ENCODE data around the gene RPS21. TPM values are rescaled to one million over a fixed set of nuclear protein-coding genes. Genes with fewer than 3 reads are reported as not detected.
A peak's percentile ranks its signal among the peaks of the same experiment; 100 is the strongest.

RPS21 gene
- total RNA-seq, 1 donor from 2014 or later = 719 TPM

DNA sequence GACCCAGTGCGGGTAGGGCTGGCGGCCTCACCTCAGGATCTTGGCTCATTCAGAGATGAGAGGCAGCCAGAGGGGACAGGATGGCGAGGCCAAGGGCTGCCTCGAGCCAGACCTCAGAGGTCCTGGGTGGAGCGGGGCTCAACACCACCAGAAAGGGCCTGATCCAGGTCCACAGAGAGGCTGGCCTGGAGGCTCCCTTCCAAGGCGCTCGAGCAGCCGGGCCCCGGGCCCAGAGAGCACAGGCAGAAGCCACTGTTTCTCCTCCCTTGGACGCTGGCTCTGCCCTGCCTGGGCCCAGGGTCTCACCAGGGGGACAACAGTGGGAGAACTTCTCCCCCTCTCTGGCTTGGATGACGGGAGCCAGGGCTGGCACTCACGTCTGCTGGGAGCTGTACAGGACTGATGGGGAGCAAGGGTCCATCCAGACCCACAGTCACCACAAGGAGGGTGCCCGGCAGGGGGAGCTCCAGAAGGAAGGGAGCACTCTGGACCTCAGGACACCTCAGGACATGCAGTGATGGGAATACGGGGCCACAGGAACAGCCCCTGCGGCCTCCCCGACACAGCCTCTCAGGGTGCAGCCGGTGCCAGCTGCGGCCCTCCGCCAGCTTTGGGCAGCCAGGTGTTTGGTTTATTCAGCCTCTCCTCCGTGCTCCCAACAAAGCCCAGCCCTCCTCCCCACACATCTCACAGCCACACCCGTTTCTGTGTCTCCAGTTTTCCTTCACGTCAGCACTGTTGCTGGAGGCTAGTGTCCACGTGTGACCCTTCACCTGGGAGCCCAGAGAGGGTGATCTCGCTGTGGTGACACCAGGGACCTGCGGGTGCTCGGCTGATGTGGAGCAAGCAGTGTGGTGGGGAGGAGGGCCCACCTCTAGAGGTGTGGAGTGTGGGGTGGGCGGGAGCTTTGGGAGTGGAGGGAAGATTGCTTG lies 8.7 kb downstream of the RPS21 start:
- DNase-seq (ENCODE audit: low read depth in 2 of 2) = no peak

DNA sequence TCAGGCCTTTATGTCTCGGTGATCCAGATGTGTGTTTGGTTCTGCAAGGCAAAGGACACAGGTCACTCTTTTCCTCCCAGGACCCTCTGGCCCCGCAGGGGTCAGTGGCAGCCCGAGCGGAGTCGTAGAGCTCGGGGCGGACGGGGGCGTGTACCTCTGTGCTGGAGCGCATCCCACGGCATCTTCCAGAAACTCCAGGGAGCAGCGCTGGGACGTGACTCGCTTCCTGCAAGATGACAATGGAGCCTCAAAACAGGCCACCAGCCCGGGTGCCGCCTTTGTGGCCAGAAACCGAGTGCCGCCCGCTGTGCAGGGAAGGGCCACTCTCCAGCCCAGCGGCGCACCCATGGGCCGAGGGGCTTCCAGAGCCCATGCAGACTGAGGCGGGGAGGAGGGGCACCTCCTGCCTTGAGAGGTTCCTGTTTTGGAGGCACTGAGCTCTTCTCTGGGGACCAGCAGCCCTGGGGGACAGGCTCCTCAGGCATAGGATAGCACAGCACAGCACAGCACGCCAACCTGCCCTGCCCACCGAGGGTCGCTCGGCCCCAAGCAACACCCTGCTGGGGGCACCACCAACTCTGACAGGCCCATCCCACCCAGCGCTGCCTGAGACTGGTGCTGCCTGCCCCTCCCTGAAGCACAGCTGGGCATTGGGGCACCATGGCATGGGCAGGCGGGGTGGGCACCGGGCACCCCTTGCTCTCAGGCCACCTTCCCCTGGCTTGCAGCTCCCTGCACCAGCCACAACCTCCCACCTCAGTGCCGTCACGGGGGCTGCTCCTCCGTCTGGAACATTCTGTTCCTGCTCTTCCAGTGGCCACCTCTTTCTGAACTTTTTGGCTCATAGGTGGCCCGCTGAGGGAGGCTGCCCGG lies 9.7 kb downstream of the RPS21 start:
- peak in 1 of 2 donors; percentile 32 for DNase-seq (ENCODE audit: low read depth in 2 of 2)

DNA sequence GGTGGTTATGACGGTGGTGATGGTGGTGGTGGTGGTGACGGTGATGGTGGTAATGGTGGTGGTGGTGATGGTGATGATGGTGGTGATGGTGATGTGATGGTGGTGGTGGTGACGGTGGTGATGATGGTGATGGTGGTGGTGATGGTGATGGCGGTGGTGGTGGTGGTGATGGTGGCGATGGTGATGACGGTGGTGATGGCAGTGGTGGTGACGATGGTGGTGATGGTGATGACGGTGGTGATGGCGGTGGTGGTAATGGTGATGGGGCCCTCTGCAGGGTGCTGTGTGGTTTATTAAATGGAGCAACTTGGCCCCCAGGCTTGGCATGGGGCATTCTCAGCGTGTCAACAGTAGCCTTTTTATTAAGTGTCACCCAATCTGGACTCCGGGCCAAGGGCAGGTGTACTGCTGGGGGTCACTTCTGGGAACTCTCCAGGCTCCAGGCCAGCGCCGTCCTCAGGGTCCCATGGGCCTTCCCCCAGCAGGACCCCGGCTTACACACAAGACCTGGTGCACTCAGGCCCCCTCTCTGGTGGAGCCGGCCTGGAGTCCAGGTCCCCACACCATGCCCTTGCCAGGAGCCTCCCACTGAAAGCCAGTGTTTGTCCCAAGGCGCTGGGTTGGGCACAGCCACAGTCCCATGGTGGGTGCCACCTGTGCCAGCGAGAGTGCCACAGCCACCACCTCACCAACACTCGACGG lies 11.4 kb downstream of the RPS21 start:
- no peak for DNase-seq (ENCODE audit: low read depth in 2 of 2)

- no peak for DNase-seq (ENCODE audit: low read depth in 2 of 2)
Measured at GRCh38 chr20:62400021-62400420, 13.1 kb downstream of the RPS21 start.

GRCh38 chr20:62400541-62400940 lies 13.6 kb downstream of the RPS21 start:
- DNase-seq (ENCODE audit: low read depth in 2 of 2) = no peak

DNA sequence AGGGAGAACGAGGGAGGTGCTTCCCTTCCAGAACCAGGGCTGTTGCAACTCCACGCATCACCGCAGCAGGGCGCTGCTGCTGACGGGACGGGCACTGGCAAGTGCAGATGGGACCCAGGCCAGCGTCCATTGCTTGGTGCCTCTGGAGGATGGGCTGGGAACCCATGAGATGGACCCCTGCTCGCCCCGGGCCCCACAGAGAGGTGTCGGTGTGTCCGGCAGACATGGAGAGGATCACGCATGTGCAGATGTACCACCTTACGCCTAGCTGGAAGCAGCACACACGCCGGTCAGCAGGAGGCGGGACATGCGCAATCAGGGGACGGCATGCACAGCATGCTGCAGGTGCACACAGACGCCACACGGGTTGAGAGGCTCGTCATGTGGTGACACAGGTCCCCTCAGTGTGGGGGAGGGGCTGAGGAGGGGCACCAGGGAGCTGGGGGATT lies 14.5 kb downstream of the RPS21 start:
- no peak for DNase-seq (ENCODE audit: low read depth in 2 of 2)

DNA sequence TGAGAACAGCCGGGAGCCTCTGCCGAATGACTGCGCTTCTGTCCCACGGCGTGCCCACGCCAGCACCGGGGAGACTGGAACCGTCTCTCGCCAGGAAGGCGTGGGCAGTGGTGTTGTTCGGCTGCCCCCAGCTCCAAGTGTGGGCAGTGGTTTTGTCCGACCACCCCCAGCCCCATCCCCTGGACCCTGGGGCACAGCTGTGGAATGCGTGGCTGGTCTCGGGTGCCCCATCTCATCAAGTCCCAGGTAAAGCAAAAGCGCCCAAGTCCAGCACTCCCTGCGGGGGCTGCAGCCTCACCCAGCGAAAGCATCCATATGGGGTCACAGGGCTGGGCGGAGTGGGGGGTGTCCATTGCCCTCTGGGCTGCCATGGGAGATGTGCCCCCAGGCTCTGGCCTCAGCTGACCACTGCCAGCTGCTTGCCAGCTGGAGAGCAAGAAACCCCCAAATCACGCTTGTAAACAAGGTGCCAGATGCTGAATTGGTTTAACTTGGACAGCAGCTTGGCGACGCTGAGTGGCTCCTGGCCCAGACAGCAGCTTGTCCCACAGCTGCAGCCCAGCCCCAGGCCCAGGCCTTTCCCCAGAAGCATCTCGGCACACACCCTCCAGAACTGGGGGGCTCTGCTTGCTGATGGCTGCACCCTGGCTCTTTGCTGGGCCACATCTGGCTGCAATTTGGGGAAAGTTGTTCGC lies 15.7 kb downstream of the RPS21 start:
- no peak for DNase-seq (ENCODE audit: low read depth in 2 of 2)

- no peak for DNase-seq (ENCODE audit: low read depth in 2 of 2)
Measured at GRCh38 chr20:62403331-62403730, 16.4 kb downstream of the RPS21 start.

DNA sequence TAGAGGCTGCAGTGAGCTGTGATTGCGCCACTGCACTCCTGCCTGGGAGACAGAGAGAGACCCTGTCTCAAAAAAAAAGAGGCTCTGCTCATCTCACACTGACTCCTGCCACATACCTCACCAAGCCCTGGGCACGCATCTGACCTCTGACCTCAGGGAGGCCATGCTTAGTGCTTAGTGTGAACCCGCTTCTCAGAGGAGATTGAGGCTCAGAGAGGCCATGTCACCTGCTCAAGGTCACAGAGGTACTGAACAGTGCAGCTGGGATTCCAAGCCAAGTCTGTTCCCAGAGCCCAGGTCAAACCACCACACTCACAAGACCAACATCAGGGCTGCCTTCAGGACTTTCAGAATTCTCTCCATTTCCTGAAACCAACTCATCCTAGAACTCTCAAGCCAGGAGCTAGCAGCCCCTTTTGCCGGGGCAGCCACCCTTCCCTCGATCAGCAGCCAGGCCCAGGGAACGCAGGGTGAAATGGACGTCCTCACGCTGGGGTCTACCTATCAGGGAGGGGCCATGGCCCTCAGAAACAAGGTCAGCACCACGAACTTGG lies 17.3 kb downstream of the RPS21 start:
- no peak for DNase-seq (ENCODE audit: low read depth in 2 of 2)

DNA sequence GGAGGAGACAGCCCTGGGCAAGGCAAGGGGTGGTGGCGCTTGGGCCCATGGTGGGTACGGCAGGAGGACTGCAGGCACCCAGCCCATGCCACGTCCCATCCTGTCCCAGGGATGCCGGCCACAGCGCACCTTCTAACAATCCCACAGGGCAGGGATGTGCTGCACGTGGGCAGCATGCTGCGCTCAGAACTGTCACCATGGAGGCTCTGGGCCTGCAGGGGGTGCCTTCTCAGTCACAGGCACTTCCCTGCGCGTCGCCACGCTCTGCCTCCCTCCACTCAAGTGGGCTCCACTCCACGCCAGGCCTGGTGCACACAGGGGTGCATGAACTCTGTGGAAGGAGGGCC lies 17.8 kb downstream of the RPS21 start:
- no peak for DNase-seq (ENCODE audit: low read depth in 2 of 2)

- DNase-seq (ENCODE audit: low read depth in 2 of 2) = peak in 1 of 2 donors; percentile 48
Measured at GRCh38 chr20:62405108-62405980, 18.4 kb downstream of the RPS21 start.

DNA sequence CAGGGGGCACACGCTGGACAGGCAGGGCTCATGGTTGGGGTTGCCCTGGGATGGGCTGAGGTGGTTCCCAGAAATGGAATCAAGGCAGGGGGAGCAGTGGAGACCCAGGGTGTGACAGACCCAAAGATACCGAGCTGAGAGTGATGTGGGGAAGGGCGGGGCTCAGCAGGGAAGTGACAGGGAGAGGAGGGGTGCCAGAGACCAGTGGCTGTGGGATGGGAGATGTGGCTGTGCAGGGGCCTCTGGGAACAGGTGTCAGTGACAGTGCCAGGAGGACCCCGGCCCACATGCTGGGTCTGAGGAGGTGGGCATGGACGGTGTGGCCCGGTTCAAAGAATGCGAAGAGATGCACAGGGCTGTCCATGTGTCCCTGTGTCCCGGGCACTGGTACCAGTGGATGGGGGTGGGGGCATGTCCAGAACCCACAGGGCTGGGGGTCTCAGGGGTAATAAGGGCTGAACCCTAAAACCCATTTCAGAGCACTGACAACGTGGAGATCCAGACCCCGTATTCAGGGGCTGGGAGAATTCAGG lies 19.1 kb downstream of the RPS21 start:
- DNase-seq (ENCODE audit: low read depth in 2 of 2) = no peak

GRCh38 chr20:62406635-62407176 lies 19.8 kb downstream of the RPS21 start:
- no peak for DNase-seq (ENCODE audit: low read depth in 2 of 2)

DNA sequence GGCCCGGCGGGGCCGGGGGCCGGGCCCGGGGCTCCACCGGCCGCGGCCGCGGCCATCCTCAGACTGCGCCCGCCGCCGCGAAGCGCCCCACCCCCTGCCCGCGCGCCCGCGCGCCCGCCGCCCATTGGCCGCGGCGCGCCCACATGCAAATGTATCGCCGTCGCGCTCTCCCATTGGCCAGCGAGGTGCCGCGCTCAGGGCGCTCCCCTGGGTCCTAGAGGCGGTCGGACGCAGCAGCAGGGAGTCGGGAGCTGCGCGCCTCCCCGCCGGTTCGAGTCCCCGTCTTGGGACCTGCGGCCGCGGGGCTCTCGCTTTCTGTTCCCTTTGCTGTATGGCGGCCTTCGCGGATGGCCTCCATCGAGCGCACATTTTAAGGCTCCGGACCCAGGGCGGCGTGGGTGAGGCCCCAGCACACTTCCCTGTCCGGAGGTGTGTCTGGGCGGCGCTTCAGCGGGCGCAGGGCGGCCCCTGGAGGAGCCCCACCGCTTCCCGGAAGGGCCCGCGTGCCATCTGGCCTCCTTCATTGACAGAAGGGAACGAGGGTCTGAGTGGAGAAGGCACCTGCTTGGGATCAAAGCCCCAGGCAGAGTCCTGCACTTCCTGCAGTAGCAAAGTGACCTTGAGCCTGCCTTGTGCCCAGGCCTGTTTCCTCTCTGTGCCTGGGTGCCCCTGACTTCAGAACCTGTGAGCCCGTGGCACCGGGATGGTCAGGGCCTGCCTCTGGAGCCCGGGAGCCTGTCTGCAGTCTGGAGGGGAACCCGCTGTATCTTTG lies 20.5 kb downstream of the RPS21 start, which contains the start of gene CABLES2:
Gene CABLES2, minus strand, starts transcription at position 65 of the 772 bp plus-strand sequence. Its CDS starts 9 bp downstream, at position 56.
- peak; percentile 83 to 94 for DNase-seq (ENCODE audit: low read depth in 2 of 2)

DNA sequence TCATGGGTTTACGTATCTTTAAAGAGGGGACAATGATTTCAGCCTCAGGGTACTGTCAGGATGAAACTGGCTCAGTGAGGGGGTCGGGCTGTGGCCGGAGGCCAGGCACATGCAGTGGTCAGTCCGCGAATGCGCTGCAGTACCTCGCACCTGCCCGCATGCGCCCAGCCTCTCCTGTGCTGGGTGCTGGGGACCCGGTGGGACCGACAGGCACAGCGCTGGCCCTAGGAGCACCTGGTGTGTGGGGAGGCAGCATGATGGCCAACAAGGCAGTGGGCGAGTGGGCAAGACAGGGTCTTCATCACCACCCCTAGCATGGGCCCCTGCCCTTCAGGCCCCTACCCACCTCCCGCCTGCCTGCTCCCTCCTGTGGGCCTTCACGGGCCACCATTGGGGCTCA lies 21.2 kb downstream of the RPS21 start:
- no peak for DNase-seq (ENCODE audit: low read depth in 2 of 2)

- no peak for DNase-seq (ENCODE audit: low read depth in 2 of 2)
Measured at GRCh38 chr20:62408640-62409039, 21.7 kb downstream of the RPS21 start.

DNA sequence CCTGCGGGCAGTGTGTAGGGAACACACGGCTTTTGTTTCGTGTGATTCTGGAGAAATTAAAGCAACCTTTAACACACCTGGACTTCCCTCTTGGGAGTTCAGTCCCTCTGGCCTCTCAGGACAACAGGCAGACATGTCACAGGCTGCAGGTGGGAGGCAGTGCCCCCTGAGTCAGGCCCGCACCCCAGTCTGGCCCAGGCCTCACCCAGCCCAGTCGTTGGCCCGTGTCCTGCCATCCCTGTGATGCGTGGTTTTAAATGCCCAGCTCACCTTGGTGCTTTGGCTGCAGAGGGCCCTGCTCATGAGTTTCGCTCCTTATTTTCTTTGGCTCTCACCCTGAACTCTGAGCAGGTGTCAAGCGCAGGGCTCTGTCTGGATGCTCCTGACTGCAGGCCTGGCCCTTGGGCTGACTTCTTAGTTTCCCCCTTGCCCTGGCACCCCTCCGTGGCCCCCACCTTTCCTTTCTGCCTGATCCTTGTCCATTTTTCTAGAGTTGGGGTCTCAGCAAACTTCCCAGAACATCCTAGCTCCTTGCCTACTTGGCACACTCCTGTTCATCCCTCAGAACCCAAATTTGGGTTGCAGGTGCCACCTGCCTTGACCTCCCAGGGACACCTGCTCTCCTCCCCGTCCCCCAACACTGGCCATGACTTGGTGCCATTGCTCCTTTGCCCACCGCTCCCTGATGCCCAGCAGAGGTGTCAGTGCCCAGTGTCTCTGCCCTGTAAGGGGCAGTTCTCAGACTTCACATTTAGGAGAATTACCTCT lies 22.4 kb downstream of the RPS21 start:
- no peak for DNase-seq (ENCODE audit: low read depth in 2 of 2)

Data from dermis microvascular lymphatic vessel endothelial cell (primary cell).